GM19455 (cell line): ENCODE data around the gene CHN1.

ENCODE experiments used
- ATAC-seq: cut with Tn5 transposase; IDR thresholded peaks from one replicate; pipeline ENCODE4 v1.9.1; 2021; ENCODE audit not compliant: unreplicated experiment

CHN1 gene

GRCh38 chr2:174791020-174791419 lies 214.2 kb downstream of the CHN1 start:
- no peak for ATAC-seq

- no peak for ATAC-seq
Observed at GRCh38 chr2:174789001-174789400, 216.2 kb downstream of the CHN1 start.

GRCh38 chr2:174788291-174788929 lies 216.8 kb downstream of the CHN1 start:
- ATAC-seq, result no peak

GRCh38 chr2:174787487-174788205 lies 217.5 kb downstream of the CHN1 start:
- no peak for ATAC-seq

- ATAC-seq, result no peak
Observed at GRCh38 chr2:174786066-174786725, 219.0 kb downstream of the CHN1 start.

GRCh38 chr2:174785481-174785880 lies 219.7 kb downstream of the CHN1 start:
- ATAC-seq, result no peak

GRCh38 chr2:174784909-174785308 lies 220.3 kb downstream of the CHN1 start:
- ATAC-seq, result no peak

GRCh38 chr2:174784316-174784715 lies 220.9 kb downstream of the CHN1 start:
- ATAC-seq, result no peak

GRCh38 chr2:174781996-174782395 lies 223.2 kb downstream of the CHN1 start:
- ATAC-seq, result no peak

GRCh38 chr2:174781298-174781697 lies 223.9 kb downstream of the CHN1 start:
- ATAC-seq, result no peak

- no peak for ATAC-seq
Observed at GRCh38 chr2:174780856-174781255, 224.3 kb downstream of the CHN1 start.

- no peak for ATAC-seq
Observed at GRCh38 chr2:174780191-174780840, 224.9 kb downstream of the CHN1 start.

- no peak for ATAC-seq
Observed at GRCh38 chr2:174779361-174779928, 225.7 kb downstream of the CHN1 start.

GRCh38 chr2:174778085-174778981 lies 226.8 kb downstream of the CHN1 start:
- no peak for ATAC-seq

GRCh38 chr2:174777347-174778084 lies 227.7 kb downstream of the CHN1 start:
- ATAC-seq, result no peak

GRCh38 chr2:174776675-174777074 lies 228.5 kb downstream of the CHN1 start:
- no peak for ATAC-seq

- ATAC-seq, result no peak
Observed at GRCh38 chr2:174776223-174776622, 229.0 kb downstream of the CHN1 start.

- ATAC-seq, result no peak
Observed at GRCh38 chr2:174775571-174775980, 229.6 kb downstream of the CHN1 start.

GRCh38 chr2:174774886-174775285 lies 230.3 kb downstream of the CHN1 start:
- no peak for ATAC-seq

GRCh38 chr2:174773215-174773614 lies 232.0 kb downstream of the CHN1 start:
- ATAC-seq, result no peak
